Measurements from ENCODE around the gene ADAT3.

The ADAT3 gene

DNA sequence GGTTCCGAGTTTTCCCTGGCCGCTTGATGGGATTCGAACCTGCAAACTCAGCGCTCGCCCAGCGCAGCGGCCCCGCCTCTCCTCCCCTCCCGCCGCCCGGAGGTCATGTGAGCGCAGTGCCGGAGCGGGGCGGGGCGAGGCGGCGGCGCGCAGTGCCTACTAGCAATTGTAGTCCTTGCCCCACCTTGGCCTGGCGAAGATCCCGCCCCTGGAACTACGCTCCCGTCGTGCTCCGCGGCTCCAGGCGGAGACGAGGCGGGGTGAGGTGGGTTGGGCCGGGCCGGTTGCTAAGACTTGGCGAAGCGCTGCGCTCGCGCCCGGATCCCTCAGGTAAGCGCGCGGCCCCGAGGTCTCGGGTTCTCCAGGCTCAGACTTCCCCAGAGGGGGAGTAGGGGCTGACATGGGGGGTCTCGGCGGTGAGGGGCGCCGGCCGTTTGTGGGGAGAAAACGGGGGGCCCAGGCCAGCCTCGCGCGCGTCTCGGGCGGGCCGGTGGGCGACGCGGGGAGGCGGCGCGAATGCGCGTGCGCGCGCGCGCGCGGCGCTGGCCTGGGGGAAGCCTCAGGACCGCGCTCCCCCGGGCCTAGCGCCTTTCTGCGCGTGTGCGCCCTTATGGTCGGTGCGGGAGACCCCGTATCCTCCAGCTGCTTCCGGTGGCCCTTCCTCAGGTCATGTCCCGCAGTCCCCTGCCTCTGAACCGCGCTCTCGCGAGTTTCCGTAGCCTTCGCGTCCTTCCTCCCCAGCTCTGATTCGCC is at the start of gene ADAT3, which contains the start of gene SCAMP4:
Gene ADAT3, plus strand, starts transcription at position 290 of the 753 bp plus-strand sequence. CDS start 6,649 bp downstream, outside the sequence.
Gene SCAMP4, plus strand, starts transcription at position 290 of the 753 bp plus-strand sequence. CDS start 9,621 bp downstream, outside the sequence.
- TF ChIP-seq CTCF (IDR thresholded peaks at IDR 0.05; ENCODE audit: low read length): no peak
- no peak for TF ChIP-seq EZH2 (optimal IDR thresholded peaks at IDR 0.05; ENCODE audit: low read depth, low read length)
- TF ChIP-seq EZH2phosphoT487 (IDR thresholded peaks at IDR 0.05; ENCODE audit: low read length): no peak
- Histone ChIP-seq H3K9me2 (replicated peaks; ENCODE audit: insufficient read depth, low read length) (no peaks in the 10 kb centered on the region), H3K4me3 (ENCODE audit: low read length) (peak within 1 kb of the TSS; percentile 85), H2AFZ (ENCODE audit: low read length) (peak within 1 kb of the TSS; percentile 42), H3K36me3 (replicated peaks; ENCODE audit: insufficient read depth, low read length) (no peaks in the 10 kb centered on the region), H3K27ac (ENCODE audit: low read length) (peak within 1 kb of the TSS; percentile 41; the same call in 1 of the 2 replicates), H3K79me2 (ENCODE audit: low read length) (peaks cover 48% of the 10 kb centered on the region), H3K4me1 (ENCODE audit: low read length) (peaks cover 25% of the 10 kb centered on the region), H4K20me1 (ENCODE audit: insufficient read depth, low read length) (no peaks in the 10 kb centered on the region), H3K27me3 (replicated peaks; ENCODE audit: insufficient read depth, low read length) (no peaks in the 10 kb centered on the region), H3K4me2 (ENCODE audit: low read depth, low read length) (peak within 1 kb of the TSS; percentile 79), H3K9ac (ENCODE audit: low read length) (peak within 1 kb of the TSS; percentile 65), H3K9me3 (replicated peaks; ENCODE audit: insufficient read depth, low read length) (no peaks in the 10 kb centered on the region), H3F3A (ENCODE audit: insufficient read depth, low read length) (peaks cover 29% of the 10 kb centered on the region)
- peak; percentile 100 for DNase-seq

- Histone ChIP-seq H3K4me1 (ENCODE audit: low read length) (peaks cover 33% of the 10 kb centered on the region), H3K4me3 (ENCODE audit: low read length) (peak overlapping the region; percentile 75), H2AFZ (ENCODE audit: low read length) (no peak overlapping the region), H3K9me3 (replicated peaks; ENCODE audit: insufficient read depth, low read length) (no peaks in the 10 kb centered on the region), H3F3A (ENCODE audit: insufficient read depth, low read length) (peaks cover 37% of the 10 kb centered on the region), H3K36me3 (replicated peaks; ENCODE audit: insufficient read depth, low read length) (no peaks in the 10 kb centered on the region), H3K79me2 (ENCODE audit: low read length) (peaks cover 87% of the 10 kb centered on the region), H3K9ac (ENCODE audit: low read length) (peak overlapping the region; percentile 80), H3K9me2 (replicated peaks; ENCODE audit: insufficient read depth, low read length) (no peaks in the 10 kb centered on the region), H3K27ac (ENCODE audit: low read length) (peak overlapping the region; percentile 78), H3K4me2 (ENCODE audit: low read depth, low read length) (peak overlapping the region; percentile 99), H4K20me1 (ENCODE audit: insufficient read depth, low read length) (no peaks in the 10 kb centered on the region), H3K27me3 (replicated peaks; ENCODE audit: insufficient read depth, low read length) (no peaks in the 10 kb centered on the region)
- DNase-seq: peak; percentile 39
- TF ChIP-seq CTCF (IDR thresholded peaks at IDR 0.05; ENCODE audit: low read length) (no peak), EZH2 (optimal IDR thresholded peaks at IDR 0.05; ENCODE audit: low read depth, low read length) (no peak), EZH2phosphoT487 (IDR thresholded peaks at IDR 0.05; ENCODE audit: low read length) (no peak)
Measured at GRCh38 chr19:1855828-1856255, 49.4 kb upstream of the ADAT3 start.

DNA sequence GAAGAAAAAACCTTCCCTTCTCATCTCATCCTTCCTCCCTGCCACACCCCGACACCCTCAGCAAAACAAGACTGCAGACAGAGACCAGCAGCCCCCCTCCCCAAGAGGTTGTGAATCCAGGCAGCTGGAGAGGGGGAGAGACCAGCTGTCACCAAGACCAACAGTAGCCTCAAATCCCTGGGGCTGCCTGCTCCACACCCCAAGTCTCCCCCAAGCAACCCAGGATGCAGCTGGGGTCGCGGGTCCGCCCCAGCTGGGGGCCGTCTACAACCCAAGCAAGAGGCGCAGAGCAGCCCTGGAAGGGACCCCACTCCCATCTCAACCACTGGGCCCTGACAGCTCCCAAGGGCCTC is 48.9 kb upstream of the ADAT3 start:
- TF ChIP-seq EZH2 (optimal IDR thresholded peaks at IDR 0.05; ENCODE audit: low read depth, low read length): no peak

More for the DNA sequence above, 48.9 kb upstream of the ADAT3 start:
- H3K4me1 ChIP-seq (ENCODE audit: low read length): peaks cover 35% of the 10 kb centered on the region
- H3K9me3 ChIP-seq (replicated peaks; ENCODE audit: insufficient read depth, low read length): no peaks in the 10 kb centered on the region
- H3K79me2 ChIP-seq (ENCODE audit: low read length): peaks cover 90% of the 10 kb centered on the region
- no peaks in the 10 kb centered on the region for H3K36me3 ChIP-seq (replicated peaks; ENCODE audit: insufficient read depth, low read length)
- no peaks in the 10 kb centered on the region for H3K9me2 ChIP-seq (replicated peaks; ENCODE audit: insufficient read depth, low read length)
- H3K9ac ChIP-seq (ENCODE audit: low read length): peak overlapping the region; percentile 80
- peak overlapping the region; percentile 75 for H3K4me3 ChIP-seq (ENCODE audit: low read length)
- peak overlapping the region; percentile 60 for H2AFZ ChIP-seq (ENCODE audit: low read length)
- peak overlapping the region; percentile 99 for H3K4me2 ChIP-seq (ENCODE audit: low read depth, low read length)
- peak overlapping the region; percentile 78 for H3K27ac ChIP-seq (ENCODE audit: low read length)
- no peaks in the 10 kb centered on the region for H3K27me3 ChIP-seq (replicated peaks; ENCODE audit: insufficient read depth, low read length)
- DNase-seq: no peak
- peaks cover 37% of the 10 kb centered on the region for H3F3A ChIP-seq (ENCODE audit: insufficient read depth, low read length)
- no peaks in the 10 kb centered on the region for H4K20me1 ChIP-seq (ENCODE audit: insufficient read depth, low read length)
